ENCODE measurements around the gene JCHAIN.

The JCHAIN gene

DNA sequence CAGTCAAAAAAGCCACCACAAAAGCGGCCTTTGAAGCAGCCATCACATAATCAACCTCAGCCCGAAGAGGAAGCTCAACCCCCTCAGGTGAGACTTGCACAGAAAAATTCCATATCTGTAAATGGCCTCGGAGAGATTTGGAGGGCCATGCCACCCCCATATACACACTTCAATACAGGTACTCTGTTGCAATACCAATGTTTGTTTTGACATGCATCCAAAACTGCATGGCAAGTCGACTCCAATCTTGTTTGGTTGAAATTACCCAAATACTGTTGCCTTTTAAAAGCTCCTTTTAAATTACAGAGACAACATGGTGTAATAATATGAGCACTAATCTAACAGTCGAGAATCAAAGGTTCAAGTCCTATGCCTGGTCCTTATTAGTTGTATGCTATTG lies 31.8 kb downstream of the JCHAIN start:
- DNase-seq = no peak

- DNase-seq = no peak
These were observed 34.3 kb downstream of the JCHAIN start for GRCh38 chr4:70632028-70632427.

GRCh38 chr4:70630162-70630561 lies 36.1 kb downstream of the JCHAIN start:
- DNase-seq = no peak

GRCh38 chr4:70629469-70630090 lies 36.7 kb downstream of the JCHAIN start:
- DNase-seq = no peak

- no peak for DNase-seq
These were observed 37.9 kb downstream of the JCHAIN start, which contains the start of gene ENAM for GRCh38 chr4:70628444-70628843. Gene ENAM, plus strand, starts transcription at chr4:70628744. Its CDS starts 757 bp downstream, at chr4:70629501.

- no peak for DNase-seq
These were observed 38.7 kb downstream of the JCHAIN start for GRCh38 chr4:70627620-70628019.

DNA sequence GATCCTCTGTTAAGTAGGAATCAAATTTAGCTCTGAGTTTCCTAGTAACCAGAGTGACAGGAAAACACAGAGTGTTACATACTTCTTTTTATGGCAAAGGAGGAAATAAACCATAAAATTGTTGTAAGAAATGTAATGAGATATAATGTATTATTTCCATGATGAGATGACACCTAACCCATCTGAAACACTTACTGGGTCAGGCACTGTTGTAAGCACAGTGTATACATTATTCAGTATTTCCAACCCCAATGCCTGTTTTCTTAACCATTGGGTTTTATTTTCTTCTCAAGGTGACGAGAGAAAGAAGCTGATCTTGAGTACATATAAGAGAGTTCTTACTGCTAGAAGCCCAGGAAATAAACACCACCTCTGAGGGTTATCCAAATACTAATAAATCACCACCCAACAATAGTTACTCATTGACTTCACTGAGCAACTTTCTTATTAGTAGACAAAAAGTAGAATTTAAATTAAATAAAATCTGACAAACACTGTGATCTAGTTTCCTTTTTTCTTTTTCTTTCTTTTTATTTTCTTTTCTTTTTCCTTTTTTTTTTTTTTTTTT lies 42.0 kb downstream of the JCHAIN start:
- no peak for DNase-seq

- DNase-seq = no peak
These were observed 43.0 kb downstream of the JCHAIN start for GRCh38 chr4:70623323-70623722.

DNA sequence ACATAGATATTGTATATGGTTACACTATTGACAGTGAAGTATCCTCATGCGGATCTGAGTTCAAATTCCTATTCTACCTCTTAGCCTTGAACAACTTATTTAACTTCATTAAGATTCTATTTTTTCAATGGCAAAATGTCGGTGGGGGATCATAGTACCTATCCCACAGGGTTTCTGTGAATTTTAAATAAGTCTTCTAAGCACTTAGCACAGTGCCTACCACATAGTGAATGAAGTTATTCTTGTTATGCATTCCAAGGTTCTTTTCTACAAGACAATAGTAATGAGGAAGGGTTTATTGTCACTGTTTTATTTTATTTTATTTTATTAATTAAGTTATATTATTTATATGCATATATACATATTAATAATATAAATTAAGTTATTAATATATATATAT lies 46.5 kb downstream of the JCHAIN start:
- no peak for DNase-seq

DNA sequence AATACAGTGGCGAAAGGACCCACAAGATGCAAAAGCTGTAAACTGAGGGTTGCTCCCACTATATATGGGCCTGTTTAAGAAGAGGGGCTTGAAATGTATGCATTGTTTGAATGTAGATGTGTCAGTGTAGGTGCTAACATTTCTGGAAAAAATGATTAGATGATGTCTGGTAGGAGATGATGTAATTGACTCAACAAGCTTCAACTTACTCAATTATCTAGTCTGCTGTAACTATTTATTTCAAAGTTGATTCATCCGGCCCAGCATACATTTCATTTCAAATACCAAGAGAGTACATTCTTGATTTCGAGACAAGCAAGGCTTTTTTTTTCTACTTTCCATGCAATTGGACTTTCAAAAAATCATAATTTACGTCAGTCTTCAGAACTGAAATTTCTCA lies 47.0 kb downstream of the JCHAIN start:
- no peak for DNase-seq

- DNase-seq = no peak
These were observed 52.1 kb downstream of the JCHAIN start for GRCh38 chr4:70614184-70614555.

GRCh38 chr4:70613306-70614183 lies 52.8 kb downstream of the JCHAIN start:
- no peak for DNase-seq

- DNase-seq = no peak
These were observed 58.0 kb downstream of the JCHAIN start for GRCh38 chr4:70608324-70608723.

- DNase-seq = no peak
These were observed 58.9 kb downstream of the JCHAIN start for GRCh38 chr4:70607334-70607853.

- DNase-seq = no peak
These were observed 59.8 kb downstream of the JCHAIN start for GRCh38 chr4:70606459-70606858.

Data from T-helper 9 cell (primary cell).